H1 (cell line): ENCODE measurements around the gene DLGAP5. TPM values are rescaled to one million over a fixed set of nuclear protein-coding genes. Genes with fewer than 3 reads are reported as not detected.

Experiments
- polyA plus RNA-seq, 7 experiments: library from polyadenylated mRNA; depleted of rRNA in 3 of 7; stranded (reverse) in 5 of 7; unstranded in 2 of 7; fragments of >200 nt in 5 of 7; fragments of 200-250 nt in 2 of 7; gene quantifications; 1 replicate in 5 of 7; 2 replicates in 1 of 7; 4 replicates in 1 of 7; pipeline versions ENCODE4 v1.2.1 to v1.2.3, GENCODE V29; 2011 to 2013; ENCODE audit warnings: missing spikeins in 2 of 7, mixed read lengths in 2 of 7
- total RNA-seq: library from RNA; stranded (reverse); fragmentation: NEBNext Ultra II Directional; extraction: Animal tissue kit (Norgen Biotek cat#: 25700); gene quantifications from 2 replicates; pipeline ENCODE4 v1.2.1, GENCODE V29; 2021
- TF ChIP-seq, protein P1 (sequence below): IDR thresholded peaks from 2 replicates; pipeline ENCODE4 v1.6.1; 2012; ENCODE audit warnings: inconsistent platforms

The DLGAP5 gene
- total and polyA plus RNA-seq, 2 of the 8 experiments (the other 6 are each of a cell fraction or from before 2014, with no cell fraction given) = 16.9 to 155 TPM

DNA sequence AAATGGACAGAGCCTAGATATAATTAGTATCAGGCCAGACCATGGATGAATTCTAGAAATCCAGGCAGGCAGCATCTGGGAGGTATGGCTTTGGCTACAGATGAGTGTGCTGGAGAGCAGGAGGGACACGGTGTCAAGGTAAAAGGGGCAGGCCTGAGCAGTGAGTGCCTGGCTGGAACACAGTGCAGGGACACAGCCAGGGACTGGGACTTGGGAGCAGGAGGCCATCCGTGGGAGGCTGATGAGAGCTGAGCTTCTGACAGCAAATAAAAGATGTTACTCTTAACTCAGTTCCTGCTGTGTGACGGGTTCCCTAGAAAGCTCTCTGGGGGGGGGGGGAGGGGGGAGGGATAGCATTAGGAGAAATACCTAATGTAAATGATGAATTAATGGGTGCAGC, 75.9 kb downstream of the DLGAP5 start (continued):
- TF ChIP-seq, protein P1, sequence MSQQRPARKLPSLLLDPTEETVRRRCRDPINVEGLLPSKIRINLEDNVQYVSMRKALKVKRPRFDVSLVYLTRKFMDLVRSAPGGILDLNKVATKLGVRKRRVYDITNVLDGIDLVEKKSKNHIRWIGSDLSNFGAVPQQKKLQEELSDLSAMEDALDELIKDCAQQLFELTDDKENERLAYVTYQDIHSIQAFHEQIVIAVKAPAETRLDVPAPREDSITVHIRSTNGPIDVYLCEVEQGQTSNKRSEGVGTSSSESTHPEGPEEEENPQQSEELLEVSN = no peak
- TF ChIP-seq, all 59 proteins: peak for 0
